Gastrocnemius medialis (tissue), 4 donors: ENCODE results near the gene L3MBTL1.

Experiments used
- POLR2A ChIP-seq, 2 donors: fragments of 450-650 bp; IDR thresholded peaks; one replicate each; pipeline ENCODE4 v1.6.1; 2017; ENCODE audit warnings: antibody characterized with exemption in 2 of 2, mild to moderate bottlenecking in 2 of 2, moderate library complexity in 2 of 2
- TF ChIP-seq, protein P1 (sequence below), 5 experiments: fragments of 450-650 bp in 3 of 5; fragments of 200-600 bp in 2 of 5; sonication (generic) in 2 of 5; IDR thresholded peaks in 4 of 5; conservative IDR thresholded peaks in 1 of 5; 1 replicate in 4 of 5; 2 replicates in 1 of 5; pipeline ENCODE4 v1.5.1; 2016 to 2019; ENCODE audit warnings: antibody characterized with exemption in 5 of 5, mild to moderate bottlenecking in 3 of 5, moderate library complexity in 3 of 5

DNA sequence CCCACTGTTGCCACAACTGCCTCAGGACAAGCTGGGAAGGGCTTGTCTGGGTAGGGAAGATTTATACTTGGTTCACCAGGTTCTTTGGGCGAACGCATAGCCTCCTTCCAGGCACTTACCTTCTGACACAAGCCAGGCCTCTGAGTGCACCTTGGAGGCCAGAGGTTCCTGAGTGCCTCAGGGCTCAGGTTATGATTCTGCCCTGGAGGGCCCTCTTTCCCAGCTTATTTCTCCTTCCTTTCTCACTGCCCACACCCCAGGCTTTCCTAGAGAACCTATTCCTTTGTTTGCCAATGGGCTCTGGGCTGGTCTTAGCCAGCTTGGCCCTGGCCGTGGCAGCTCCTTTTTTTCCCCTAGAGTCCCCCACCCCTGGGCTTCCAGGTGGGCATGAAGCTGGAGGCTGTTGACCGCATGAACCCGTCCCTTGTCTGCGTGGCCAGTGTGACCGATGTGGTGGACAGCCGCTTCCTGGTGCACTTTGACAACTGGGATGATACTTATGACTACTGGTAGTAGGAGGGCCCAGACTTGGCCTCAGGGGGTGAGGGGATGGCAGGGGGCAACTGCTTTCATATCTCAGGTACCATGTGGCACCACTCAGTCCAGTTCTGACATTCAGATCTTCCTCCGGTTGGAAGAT, 25.0 kb downstream of the L3MBTL1 start:
- TF ChIP-seq POLR2A (IDR thresholded peaks at IDR 0.05), result no peak
- TF ChIP-seq, protein P1, sequence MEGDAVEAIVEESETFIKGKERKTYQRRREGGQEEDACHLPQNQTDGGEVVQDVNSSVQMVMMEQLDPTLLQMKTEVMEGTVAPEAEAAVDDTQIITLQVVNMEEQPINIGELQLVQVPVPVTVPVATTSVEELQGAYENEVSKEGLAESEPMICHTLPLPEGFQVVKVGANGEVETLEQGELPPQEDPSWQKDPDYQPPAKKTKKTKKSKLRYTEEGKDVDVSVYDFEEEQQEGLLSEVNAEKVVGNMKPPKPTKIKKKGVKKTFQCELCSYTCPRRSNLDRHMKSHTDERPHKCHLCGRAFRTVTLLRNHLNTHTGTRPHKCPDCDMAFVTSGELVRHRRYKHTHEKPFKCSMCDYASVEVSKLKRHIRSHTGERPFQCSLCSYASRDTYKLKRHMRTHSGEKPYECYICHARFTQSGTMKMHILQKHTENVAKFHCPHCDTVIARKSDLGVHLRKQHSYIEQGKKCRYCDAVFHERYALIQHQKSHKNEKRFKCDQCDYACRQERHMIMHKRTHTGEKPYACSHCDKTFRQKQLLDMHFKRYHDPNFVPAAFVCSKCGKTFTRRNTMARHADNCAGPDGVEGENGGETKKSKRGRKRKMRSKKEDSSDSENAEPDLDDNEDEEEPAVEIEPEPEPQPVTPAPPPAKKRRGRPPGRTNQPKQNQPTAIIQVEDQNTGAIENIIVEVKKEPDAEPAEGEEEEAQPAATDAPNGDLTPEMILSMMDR (IDR thresholded peaks at IDR 0.05 in 4 of 5, conservative IDR thresholded peaks at IDR 0.05 in 1 of 5), result no peak
